ENCODE measurements around the gene LRRK2.
"Not testable (repeated sequence)": the region's sequence is repeated elsewhere in the genome, so short reads cannot be mapped to it uniquely, and the experiment has no call there.

LRRK2 gene

GRCh38 chr12:40192704-40193255 is 32.0 kb upstream of the LRRK2 start:
- Histone ChIP-seq H4K20me1 (no peaks in the 10 kb centered on the region), H3K27ac (no peak overlapping the region), H3K9me3 (peaks cover 31% of the 10 kb centered on the region), H3K9ac (no peak overlapping the region), H3K4me1 (peaks cover 10% of the 10 kb centered on the region), H3K4me2 (peak overlapping the region; percentile 19), H3K4me3 (no peak overlapping the region), H3K27me3 (no peaks in the 10 kb centered on the region), H3K36me3 (no peaks in the 10 kb centered on the region)
- TF ChIP-seq Cebpa-rat (IDR thresholded peaks at IDR 0.05), result no peak

DNA sequence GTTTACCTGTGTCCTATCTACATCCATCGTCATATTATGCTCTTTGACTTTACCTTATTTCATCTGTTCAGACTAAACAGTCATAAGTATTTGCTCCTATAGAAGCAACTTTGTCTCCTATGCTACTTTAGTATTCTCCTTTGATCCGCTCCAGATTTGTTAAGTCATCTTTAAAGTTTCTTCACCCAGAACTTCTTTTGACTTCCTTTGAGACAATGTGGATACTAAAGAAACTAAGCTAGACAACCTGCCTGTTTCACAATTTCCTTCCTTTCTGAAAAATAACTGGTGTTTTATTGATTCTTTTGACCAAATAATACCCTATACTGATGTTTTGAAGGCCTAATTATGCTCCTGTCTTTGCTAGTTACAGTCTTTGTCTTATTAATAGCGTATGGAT is 30.0 kb upstream of the LRRK2 start:
- Histone ChIP-seq H3K27ac (no peak overlapping the region), H4K20me1 (no peaks in the 10 kb centered on the region), H3K9me3 (peaks cover 17% of the 10 kb centered on the region), H3K9ac (no peak overlapping the region), H3K4me1 (peaks cover 10% of the 10 kb centered on the region), H3K4me3 (no peak overlapping the region), H3K4me2 (no peak overlapping the region), H3K36me3 (no peaks in the 10 kb centered on the region), H3K27me3 (no peaks in the 10 kb centered on the region)
- TF ChIP-seq Cebpa-rat (IDR thresholded peaks at IDR 0.05), result no peak

- Histone ChIP-seq H4K20me1 (no peaks in the 10 kb centered on the region), H3K9me3 (peaks cover 8% of the 10 kb centered on the region), H3K4me2 (no peak overlapping the region), H3K27me3 (no peaks in the 10 kb centered on the region), H3K4me1 (peaks cover 21% of the 10 kb centered on the region), H3K27ac (no peak overlapping the region), H3K36me3 (no peaks in the 10 kb centered on the region), H3K9ac (no peak overlapping the region), H3K4me3 (no peak overlapping the region)
- TF ChIP-seq Cebpa-rat (IDR thresholded peaks at IDR 0.05), result no peak
These were observed 27.2 kb upstream of the LRRK2 start for GRCh38 chr12:40197590-40197989.

DNA sequence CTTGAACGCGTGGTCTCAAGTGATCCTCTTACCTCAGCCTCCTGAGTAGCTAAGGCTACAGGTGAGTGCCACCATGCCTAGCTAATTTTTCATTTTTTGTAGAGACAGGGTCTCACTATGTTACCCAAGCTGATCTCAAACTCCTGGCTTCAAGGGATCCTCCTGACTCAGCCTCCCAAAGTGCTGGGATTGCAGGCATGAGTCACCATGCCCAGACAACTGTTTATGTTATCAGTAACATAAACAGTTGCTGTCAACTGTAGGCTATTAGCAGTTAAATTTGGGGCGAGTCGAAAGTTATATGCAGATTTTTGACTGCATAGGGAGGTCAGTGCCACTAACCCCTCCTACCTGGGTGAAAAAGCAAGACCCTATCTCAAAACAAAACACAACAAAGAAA is 26.2 kb upstream of the LRRK2 start:
- H4K20me1 ChIP-seq, result no peaks in the 10 kb centered on the region
- H3K4me2 ChIP-seq, result no peak overlapping the region
- H3K9me3 ChIP-seq, result peaks cover 8% of the 10 kb centered on the region
- H3K27ac ChIP-seq, result no peak overlapping the region
- H3K27me3 ChIP-seq, result no peaks in the 10 kb centered on the region
- H3K4me1 ChIP-seq, result peaks cover 26% of the 10 kb centered on the region
- no peak for TF ChIP-seq Cebpa-rat (IDR thresholded peaks at IDR 0.05)
- no peak overlapping the region for H3K9ac ChIP-seq
- H3K36me3 ChIP-seq, result no peaks in the 10 kb centered on the region
- H3K4me3 ChIP-seq, result no peak overlapping the region

DNA sequence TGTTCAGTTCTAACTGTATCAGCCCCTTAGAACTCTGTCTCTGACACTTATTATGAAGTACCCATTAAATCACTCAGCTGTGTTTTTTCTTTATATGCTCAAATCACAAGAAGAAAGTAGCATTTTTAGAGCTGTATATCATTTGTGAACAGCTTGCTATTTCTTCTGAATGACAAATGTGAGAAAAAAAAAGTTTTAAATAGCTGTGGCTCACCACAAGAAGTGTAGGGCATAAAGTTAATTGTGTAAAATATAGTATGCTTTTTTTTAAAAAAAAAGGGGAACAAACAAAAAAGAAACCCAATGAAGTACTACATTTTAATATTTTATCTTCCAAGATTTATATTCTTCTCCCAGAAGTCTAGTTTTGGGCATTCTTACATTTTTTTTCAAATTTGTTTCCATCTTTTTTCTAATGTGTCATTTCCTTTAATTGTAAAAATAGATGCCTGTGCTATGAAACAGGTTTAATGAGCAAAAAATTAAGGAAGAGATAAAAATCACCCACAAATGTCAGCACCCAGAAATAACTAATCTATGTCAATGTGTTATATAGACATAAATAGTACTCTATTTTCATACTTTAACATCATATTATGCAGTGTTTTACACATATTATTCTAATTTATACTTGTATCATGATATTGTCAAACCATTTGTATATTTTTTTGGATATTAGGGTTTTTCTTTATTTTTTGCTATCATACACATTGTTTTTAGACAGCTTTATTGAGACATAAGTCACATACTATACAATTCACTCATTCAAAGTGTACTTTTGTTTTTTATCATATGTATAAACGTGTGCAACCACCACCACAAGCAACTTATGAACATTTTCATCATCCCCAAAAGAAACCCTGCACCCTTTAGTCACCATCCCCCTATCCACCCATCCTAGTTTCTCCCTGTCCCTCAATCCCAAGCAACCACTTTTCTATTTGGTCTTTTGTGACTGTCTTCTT is 22.4 kb upstream of the LRRK2 start:
- Histone ChIP-seq H3K27me3 (no peaks in the 10 kb centered on the region), H3K4me2 (peak overlapping the region; percentile 54), H3K36me3 (no peaks in the 10 kb centered on the region), H3K9me3 (peaks cover 7% of the 10 kb centered on the region; the same call in 1 of the 2 replicates), H4K20me1 (no peaks in the 10 kb centered on the region), H3K4me1 (peaks cover 26% of the 10 kb centered on the region), H3K27ac (peak overlapping the region; percentile 15; the same call in 1 of the 2 replicates), H3K9ac (no peak overlapping the region), H3K4me3 (no peak overlapping the region)
- TF ChIP-seq Cebpa-rat (IDR thresholded peaks at IDR 0.05), result no peak

- H3K36me3 ChIP-seq, result no peaks in the 10 kb centered on the region
- no peak overlapping the region for H3K9ac ChIP-seq
- no peaks in the 10 kb centered on the region for H3K27me3 ChIP-seq
- H3K9me3 ChIP-seq, result peaks cover 7% of the 10 kb centered on the region; the same call in 1 of the 2 replicates
- no peak overlapping the region for H3K27ac ChIP-seq
- no peaks in the 10 kb centered on the region for H4K20me1 ChIP-seq
- peak overlapping the region; percentile 54 for H3K4me2 ChIP-seq
- H3K4me1 ChIP-seq, result peaks cover 26% of the 10 kb centered on the region
- no peak for TF ChIP-seq Cebpa-rat (IDR thresholded peaks at IDR 0.05)
- H3K4me3 ChIP-seq, result no peak overlapping the region
These were observed 21.8 kb upstream of the LRRK2 start for GRCh38 chr12:40203060-40203430.

GRCh38 chr12:40204337-40204736 is 20.5 kb upstream of the LRRK2 start:
- Histone ChIP-seq H3K36me3 (no peaks in the 10 kb centered on the region), H3K9ac (no peak overlapping the region), H3K4me1 (peaks cover 26% of the 10 kb centered on the region), H3K27me3 (no peaks in the 10 kb centered on the region), H4K20me1 (no peaks in the 10 kb centered on the region), H3K4me3 (no peak overlapping the region), H3K27ac (no peak overlapping the region), H3K9me3 (peaks cover 7% of the 10 kb centered on the region; the same call in 1 of the 2 replicates), H3K4me2 (no peak overlapping the region)
- TF ChIP-seq Cebpa-rat (IDR thresholded peaks at IDR 0.05), result peak; percentile 86

GRCh38 chr12:40207551-40207950 is 17.2 kb upstream of the LRRK2 start:
- Histone ChIP-seq H3K4me1 (peaks cover 10% of the 10 kb centered on the region), H3K27me3 (no peaks in the 10 kb centered on the region), H3K36me3 (no peaks in the 10 kb centered on the region), H4K20me1 (no peaks in the 10 kb centered on the region), H3K9ac (no peak overlapping the region), H3K9me3 (peaks cover 14% of the 10 kb centered on the region; the same call in 1 of the 2 replicates), H3K4me3 (no peak overlapping the region), H3K4me2 (no peak overlapping the region), H3K27ac (no peak overlapping the region)
- no peak for TF ChIP-seq Cebpa-rat (IDR thresholded peaks at IDR 0.05)

DNA sequence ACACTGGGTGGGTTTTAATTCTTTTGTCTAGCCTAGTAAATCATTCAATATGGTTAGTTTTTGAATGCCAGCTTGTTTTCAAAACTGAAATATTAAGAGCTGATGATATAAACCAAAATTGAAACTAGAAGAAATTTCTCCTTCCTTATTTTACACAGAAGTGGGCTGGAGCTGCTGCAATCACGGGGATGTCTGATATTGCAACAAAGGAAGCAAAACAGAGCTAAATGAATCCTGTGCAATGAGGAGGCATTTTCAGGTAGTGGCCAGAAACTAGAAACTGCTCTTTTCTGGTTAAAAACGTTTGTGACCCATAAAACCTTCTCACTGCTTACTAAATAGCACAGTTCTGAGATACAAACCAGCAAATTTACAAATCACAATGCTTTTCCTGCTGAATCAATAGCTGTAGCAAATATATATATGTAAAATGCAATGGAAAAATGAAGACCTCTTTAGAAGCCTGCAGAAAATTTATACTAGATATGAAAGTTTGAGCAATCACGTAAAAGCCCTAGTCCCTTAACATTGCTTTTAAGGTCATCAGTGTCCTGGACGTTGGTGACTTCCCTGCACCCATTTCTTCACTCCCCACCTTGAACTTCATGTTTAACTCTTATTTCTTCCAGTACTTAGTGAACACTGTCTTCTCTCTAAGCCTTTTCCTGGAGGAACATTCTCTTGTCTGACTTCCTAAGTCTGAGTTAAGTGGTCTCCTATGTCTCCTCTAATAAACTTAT is 15.9 kb upstream of the LRRK2 start:
- H4K20me1 ChIP-seq, result no peaks in the 10 kb centered on the region
- TF ChIP-seq Cebpa-rat (IDR thresholded peaks at IDR 0.05), result no peak
- peaks cover 14% of the 10 kb centered on the region for H3K9me3 ChIP-seq
- H3K4me3 ChIP-seq, result no peak overlapping the region
- no peaks in the 10 kb centered on the region for H3K27me3 ChIP-seq
- H3K36me3 ChIP-seq, result no peaks in the 10 kb centered on the region
- H3K27ac ChIP-seq, result no peak overlapping the region
- H3K4me2 ChIP-seq, result no peak overlapping the region
- H3K4me1 ChIP-seq, result no peaks in the 10 kb centered on the region
- no peak overlapping the region for H3K9ac ChIP-seq

- Histone ChIP-seq H3K4me1 (no peaks in the 10 kb centered on the region), H3K9me3 (peaks cover 13% of the 10 kb centered on the region), H3K27me3 (no peaks in the 10 kb centered on the region), H3K27ac (no peak overlapping the region), H3K36me3 (no peaks in the 10 kb centered on the region), H4K20me1 (no peaks in the 10 kb centered on the region), H3K9ac (no peak overlapping the region), H3K4me2 (no peak overlapping the region), H3K4me3 (no peak overlapping the region)
- no peak for TF ChIP-seq Cebpa-rat (IDR thresholded peaks at IDR 0.05)
These were observed 14.9 kb upstream of the LRRK2 start for GRCh38 chr12:40209886-40210285.

GRCh38 chr12:40211186-40211585 is 13.6 kb upstream of the LRRK2 start:
- H3K9me3 ChIP-seq, result peaks cover 13% of the 10 kb centered on the region
- not testable (repeated sequence) for H3K27ac ChIP-seq, H3K9ac ChIP-seq, H4K20me1 ChIP-seq, H3K27me3 ChIP-seq, H3K4me1 ChIP-seq, H3K36me3 ChIP-seq, H3K4me2 ChIP-seq, H3K4me3 ChIP-seq
